ENCODE results near the gene ITPKB.

The ITPKB gene

GRCh38 chr1:226598455-226598849, 140.6 kb downstream of the ITPKB start:
- no peak for DNase-seq

GRCh38 chr1:226597616-226598454, 141.2 kb downstream of the ITPKB start:
- DNase-seq = no peak

- no peak for DNase-seq
Observed at GRCh38 chr1:226596531-226597165, 142.4 kb downstream of the ITPKB start.

GRCh38 chr1:226593541-226593940, 145.5 kb downstream of the ITPKB start:
- DNase-seq = no peak

GRCh38 chr1:226590614-226591013, 148.5 kb downstream of the ITPKB start:
- no peak for DNase-seq

GRCh38 chr1:226589008-226589733, 149.9 kb downstream of the ITPKB start:
- DNase-seq = no peak

GRCh38 chr1:226588484-226588883, 150.6 kb downstream of the ITPKB start:
- no peak for DNase-seq

DNA sequence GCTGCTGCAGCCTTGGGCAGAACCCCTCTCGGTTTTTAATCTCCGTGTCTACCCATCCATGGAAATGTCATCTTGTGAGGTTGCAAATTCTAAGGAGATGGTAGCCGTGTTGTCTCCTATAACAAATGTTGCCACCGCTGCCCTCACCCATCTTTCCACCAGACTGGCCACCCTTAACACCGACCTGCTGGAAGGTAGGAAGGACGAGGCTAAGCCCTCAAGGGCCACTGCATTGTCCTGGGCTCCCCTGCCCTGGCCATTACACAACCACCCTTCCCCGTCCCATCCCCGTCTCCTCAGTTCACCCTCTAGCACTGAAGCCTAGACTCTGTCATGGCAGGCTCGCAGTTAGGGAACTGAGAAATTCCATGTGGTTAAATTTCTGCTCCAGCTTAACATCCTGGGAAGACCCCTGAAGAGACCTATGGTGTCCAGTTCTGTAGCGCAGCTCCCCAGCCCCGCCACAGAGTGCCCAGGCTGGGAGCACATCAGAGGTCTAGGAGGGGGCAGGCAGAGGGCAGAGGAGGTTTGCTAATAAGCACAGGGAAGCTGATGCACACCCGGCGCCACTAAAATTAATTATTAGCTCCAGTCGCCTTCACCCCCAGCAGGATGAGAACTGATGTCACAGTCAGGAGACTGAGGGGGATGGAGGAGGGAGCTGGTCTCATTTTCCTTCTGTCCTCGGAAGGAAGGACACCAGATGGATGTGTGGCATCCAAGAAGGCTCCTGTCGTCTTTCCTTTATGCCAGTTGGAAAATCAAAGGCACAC, 152.2 kb downstream of the ITPKB start:
- DNase-seq = no peak

GRCh38 chr1:226586116-226586515, 153.0 kb downstream of the ITPKB start:
- no peak for DNase-seq

DNA sequence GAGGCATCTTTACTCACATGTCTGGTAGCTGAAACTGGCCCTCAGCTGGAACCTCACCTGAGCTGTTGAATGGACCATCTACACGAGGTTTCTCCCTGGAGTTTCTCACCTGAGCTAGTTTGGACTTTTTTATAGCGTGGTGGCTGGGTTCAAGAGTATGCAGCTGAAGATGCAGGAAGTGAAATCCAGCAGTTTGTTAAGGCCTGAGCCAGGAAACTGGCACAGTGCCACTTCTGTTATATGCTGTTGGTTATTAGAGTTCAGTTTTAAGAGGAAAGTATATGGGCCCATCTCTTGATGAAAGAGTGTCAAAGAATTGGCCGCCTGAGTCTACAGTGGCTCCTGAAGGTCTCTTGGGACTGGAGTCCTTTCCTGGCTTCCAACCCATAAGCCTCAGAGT, 154.9 kb downstream of the ITPKB start:
- DNase-seq = no peak

GRCh38 chr1:226582966-226583365, 156.1 kb downstream of the ITPKB start:
- no peak for DNase-seq

Measured in activated CD8-positive, alpha-beta memory T cell treated with anti-CD3 and anti-CD28 coated beads, Interleukin-2, amount 50 U/mL, for 48 hours (primary cell).